GM18873 (cell line): ENCODE results near the gene EPB41.
"Not testable (repeated sequence)": the region's sequence is repeated elsewhere in the genome, so short reads cannot be mapped to it uniquely, and the experiment has no call there.

Source experiments
- ATAC-seq: cut with Tn5 transposase; IDR thresholded peaks from one replicate; pipeline ENCODE4 v1.9.1; 2021; ENCODE audit warnings: mild to moderate bottlenecking, moderate library complexity, moderate number of reproducible peaks; ENCODE audit not compliant: unreplicated experiment, low FRiP score

The EPB41 gene

DNA sequence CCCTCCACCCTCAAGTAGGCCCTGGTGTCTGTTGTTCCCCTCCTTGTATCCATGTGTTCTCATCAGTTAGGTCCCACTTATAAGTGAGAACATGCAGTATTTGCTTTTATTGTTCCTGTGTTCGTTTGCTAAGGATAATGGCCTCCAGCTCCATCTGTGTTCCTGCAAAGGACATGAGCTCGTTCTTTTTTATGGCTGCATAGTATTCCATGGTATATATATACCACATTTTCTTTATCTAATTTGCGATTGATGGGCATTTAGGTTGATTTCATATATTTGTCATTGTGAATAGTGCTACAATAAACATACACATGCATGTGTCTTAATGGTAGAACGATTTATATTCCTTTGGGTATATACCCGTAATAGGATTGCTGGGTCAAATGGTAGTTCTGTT is 178.3 kb downstream of the EPB41 start:
- ATAC-seq: not testable (repeated sequence)

- ATAC-seq: no peak
Measured at GRCh38 chr1:29094433-29094832, 180.1 kb downstream of the EPB41 start.

GRCh38 chr1:29094954-29095353 is 180.6 kb downstream of the EPB41 start:
- no peak for ATAC-seq

GRCh38 chr1:29096231-29096886 is 182.0 kb downstream of the EPB41 start:
- no peak for ATAC-seq

DNA sequence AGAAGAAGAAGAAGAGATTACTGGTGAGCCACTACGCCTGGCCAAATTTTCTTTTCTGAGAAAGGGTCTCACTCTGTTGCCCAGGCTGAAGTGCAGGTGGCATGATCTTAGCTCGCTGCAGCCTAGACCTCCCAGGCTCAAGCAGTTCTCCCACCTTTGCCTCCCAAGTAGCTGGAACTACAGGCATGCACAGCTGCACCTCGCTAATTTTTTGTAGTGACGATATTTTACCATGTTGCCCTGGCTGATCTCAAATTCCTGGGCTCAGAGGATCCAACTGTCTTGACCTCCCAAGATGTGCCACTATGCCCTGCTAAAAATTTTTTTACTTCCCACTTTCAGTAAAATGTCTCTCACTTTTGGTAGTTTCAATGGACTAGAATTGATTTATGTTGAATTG is 184.9 kb downstream of the EPB41 start:
- no peak for ATAC-seq

DNA sequence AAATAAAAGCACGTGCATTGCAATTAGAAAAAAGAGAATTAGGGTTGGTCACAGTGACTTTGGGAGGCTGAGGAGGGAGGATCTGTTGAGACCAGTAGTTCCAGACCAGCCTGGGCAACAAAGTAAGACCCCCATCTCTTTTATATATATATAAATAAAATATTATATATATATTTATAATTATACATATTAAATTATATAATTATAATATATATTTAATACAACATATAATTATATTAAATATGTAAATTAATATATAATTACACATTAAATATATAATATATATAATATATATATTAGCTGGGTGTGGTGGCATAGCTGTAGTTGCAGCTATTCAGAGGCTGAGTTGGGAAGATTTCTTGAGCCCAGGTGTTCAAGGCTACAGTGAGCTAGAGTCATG is 186.1 kb downstream of the EPB41 start:
- ATAC-seq: no peak

DNA sequence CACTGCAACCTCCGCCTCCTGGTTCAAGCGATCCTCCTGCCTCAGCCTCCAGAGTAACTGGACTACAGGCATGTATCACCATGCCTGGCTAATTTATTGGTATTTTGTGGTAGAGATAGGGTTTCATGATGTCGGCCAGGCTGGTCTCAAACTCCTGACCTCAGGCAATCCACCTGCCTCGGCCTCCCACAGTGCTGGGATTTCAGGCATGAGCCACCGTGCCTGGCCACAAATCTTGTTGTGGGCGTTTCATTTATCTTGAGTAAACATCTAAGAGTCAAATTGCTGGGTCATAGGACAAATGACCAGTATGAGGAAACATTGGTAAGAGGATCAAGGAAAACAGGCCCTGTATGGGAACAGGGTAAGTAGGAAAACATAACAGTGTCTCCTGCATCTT is 191.5 kb downstream of the EPB41 start:
- no peak for ATAC-seq

- ATAC-seq: not testable (repeated sequence)
Measured at GRCh38 chr1:29108041-29108440, 193.7 kb downstream of the EPB41 start.

DNA sequence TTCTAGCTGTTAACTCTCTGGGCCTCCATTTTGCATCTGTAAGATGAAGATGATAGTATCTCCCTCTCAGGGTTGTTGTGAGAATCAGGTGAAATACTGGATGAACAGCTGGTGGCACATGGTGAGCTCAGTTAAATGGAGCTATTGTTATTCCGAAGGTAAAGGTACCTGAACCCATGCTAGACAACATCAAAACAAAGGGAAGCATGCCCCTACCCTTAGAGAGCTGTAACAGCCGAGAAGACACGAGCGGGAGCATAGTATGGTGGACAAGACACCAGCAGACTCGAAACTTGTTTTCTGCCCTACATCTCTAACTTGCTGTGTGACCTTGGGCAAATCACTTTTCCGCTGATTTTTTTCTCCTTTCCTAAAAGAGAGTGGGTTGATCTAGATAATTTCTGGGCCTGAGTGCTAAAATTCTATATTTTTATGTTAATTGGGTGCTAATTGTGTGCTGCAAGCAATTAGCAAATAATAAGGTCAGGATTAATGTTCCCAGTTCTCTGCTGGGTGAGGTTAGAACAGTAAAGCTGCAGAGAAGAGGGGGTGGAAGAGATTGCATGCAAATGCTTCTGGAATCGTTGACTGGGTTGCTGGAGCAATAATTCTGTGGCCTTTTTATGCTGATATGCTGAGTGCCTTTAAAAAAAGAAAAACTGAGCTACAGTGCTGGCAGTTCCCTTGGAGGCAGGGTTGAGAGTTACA is 198.5 kb downstream of the EPB41 start:
- ATAC-seq: no peak

- ATAC-seq: no peak
Measured at GRCh38 chr1:29113413-29114117, 199.2 kb downstream of the EPB41 start.

GRCh38 chr1:29114654-29115053 is 200.3 kb downstream of the EPB41 start:
- no peak for ATAC-seq

- no peak for ATAC-seq
Measured at GRCh38 chr1:29117381-29117780, 203.0 kb downstream of the EPB41 start.

DNA sequence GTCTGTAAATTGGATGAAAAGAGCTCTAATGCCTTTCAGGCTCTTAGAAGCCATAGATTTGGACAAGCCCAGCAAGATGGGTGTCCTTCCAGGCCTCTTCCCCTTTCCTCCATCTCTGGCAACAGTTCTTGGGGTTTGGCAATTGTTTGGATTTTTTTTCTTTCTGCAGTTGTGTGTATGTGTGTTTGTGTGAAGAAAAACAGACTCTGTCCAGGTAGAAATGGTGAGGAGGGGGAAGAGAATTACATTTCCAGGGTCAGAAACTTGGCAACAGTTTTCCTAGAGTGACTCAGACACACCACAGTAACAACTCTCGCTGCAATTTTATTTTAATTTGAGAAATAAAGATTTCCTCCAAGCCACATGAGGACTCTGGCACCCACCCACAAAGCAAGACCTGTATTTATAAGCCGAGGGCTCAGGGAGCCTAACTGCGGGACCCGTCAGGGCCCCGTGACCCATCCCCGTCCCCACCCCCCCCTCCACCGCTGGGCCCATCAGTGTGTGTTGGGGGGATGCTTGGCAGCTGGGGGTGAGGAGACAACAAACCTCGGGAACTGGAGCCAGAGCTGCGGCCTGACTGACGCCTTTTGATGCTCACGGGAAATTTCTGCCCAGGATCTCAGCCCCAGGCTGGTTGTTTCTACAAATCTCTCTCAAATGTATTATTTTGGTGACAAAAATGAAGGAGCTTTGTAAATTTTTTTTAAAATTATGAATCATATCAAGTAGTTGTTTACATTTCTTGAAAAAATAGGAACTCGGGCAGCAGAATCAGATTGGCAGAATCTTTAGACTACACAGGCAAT is 205.0 kb downstream of the EPB41 start:
- no peak for ATAC-seq

- ATAC-seq: no peak
Measured at GRCh38 chr1:29120367-29120766, 206.0 kb downstream of the EPB41 start.

DNA sequence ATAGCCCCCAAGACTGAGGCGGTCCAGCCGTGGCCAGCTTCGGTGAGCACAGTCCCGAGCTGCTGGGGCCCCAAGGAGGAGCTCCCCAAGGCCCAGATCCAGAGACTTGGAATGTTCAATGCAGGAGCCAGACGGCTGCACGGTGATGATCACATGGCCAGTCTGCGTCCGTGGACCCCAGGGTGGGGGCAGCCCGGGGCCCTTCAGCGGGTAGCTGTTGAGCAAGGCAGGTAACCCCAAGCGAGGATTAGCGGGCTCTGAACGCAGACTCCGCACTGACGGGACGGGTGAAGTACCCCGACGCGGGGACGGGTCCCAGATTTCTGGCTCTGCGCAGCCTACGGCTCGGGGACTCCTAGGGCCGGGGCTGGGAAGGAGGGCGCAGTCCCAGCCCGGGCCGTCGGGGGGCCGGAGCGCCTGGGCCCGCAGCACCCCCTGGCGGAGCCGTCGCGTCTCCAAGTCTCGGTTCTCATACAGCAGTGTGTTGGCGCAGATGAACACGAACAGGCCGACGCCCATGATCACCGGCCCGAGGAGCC is 206.6 kb downstream of the EPB41 start:
- no peak for ATAC-seq

DNA sequence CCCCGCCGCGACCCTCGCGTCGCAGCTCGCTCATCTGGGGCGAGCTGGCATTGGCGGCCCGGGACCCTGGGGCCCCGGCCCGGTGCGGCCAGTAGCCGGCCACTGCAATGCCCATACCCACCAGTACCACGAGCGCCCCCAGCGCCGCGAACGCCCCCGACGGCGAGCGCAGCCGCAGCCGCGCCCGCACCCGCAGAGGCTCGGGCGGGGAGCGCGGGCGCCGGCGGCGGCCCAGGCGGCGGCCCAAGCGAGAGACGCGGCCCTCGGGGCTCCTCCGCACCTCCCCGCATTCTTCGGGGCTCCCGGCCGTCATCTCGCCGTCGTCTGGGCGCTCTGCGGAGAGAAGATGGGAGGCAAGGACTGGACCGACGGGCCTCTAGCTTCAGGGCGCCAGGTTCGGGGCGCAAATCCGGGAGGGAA is 207.2 kb downstream of the EPB41 start:
- ATAC-seq: no peak

GRCh38 chr1:29121936-29122681 is 207.7 kb downstream of the EPB41 start:
- ATAC-seq: no peak

GRCh38 chr1:29122682-29123052 is 208.3 kb downstream of the EPB41 start:
- no peak for ATAC-seq

DNA sequence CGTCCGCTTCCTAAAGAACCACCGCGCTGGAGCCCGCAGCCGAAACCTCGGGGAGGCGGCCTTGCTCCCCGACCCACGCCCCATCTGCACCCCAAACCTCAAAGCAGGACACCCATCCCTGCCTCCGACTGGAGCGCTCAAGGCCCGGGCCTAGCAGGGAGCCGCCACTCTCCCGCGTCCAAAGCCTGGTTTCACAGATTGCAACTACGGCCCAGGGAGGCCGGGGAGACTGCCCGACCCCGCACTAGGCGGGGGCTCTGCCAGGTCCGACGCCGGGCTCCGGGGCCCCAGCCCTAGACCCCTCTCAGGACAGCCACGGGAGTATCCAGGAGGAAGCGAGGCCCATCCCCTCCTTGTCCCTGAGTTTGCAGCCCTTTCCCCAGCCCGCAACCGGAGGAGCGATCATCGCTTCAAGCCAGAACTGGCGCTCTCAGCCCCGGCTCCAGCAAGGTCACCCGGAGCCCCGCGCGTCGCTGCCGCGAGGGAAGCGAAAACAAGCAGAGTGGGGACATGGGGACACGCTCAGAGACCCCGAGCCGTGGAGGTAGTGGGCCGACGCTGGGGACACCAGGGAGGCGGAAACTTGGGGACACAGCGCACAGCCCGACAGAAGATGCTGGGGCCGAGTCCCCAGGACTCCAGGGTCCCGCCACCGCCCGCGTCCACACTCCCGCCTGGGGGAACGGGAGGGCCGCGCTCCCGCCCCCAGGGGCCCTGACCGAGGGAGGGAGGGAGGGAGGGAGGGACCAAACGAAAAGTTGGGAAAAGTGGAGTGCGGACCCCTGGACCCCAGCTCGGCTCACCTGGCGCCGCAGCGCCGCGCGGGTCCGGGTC is 208.9 kb downstream of the EPB41 start:
- no peak for ATAC-seq
